BJ (cell line): Measurements from ENCODE around the gene CDC14B. TPM values are rescaled to one million over a fixed set of nuclear protein-coding genes. Genes with fewer than 3 reads are reported as not detected.

Source experiments
- CTCF ChIA-PET: fragments of 350-600 bp; formaldehyde crosslinking; extraction: SDS; loops from one replicate; lab custom pipeline; 2021; ENCODE audit warnings: antibody characterized with exemption, inconsistent platforms; lab: Yijun Ruan, JAX
- POLR2A ChIA-PET: fragments of 300-600 bp; sonication (Branson Sonifier 250); formaldehyde crosslinking; extraction: SDS; loops from one replicate; lab custom pipeline; 2021; ENCODE audit warnings: antibody characterized with exemption; lab: Charles Lee
- DNase-seq: peaks from one replicate; pipeline ENCODE4 v3.0.0-alpha.2; 2011; ENCODE audit warnings: low read depth
- H3K27me3 ChIP-seq: 2 replicates; pipeline ENCODE4 v1.6.0; 2011; ENCODE audit warnings: low read length; ENCODE audit not compliant: control insufficient read depth, insufficient read depth
- H3K36me3 ChIP-seq: 2 replicates; pipeline ENCODE4 v1.5.1; 2011; ENCODE audit warnings: low read length; ENCODE audit not compliant: control insufficient read depth, insufficient read depth
- H3K4me3 ChIP-seq: 2 replicates; pipeline ENCODE4 v1.5.1; 2011; ENCODE audit warnings: low read depth, mild to moderate bottlenecking, control low read depth, low read length
- polyA plus RNA-seq: library from polyadenylated mRNA; depleted of rRNA; stranded (reverse); fragments of >200 nt; gene quantifications from 2 replicates; pipeline ENCODE4 v1.2.3, GENCODE V29; 2011
- TF ChIP-seq, protein P1 (sequence below): IDR thresholded peaks from 2 replicates; pipeline ENCODE4 v1.5.1; 2011; ENCODE audit warnings: low read depth, mild to moderate bottlenecking, control low read depth, inconsistent platforms, low read length, moderate library complexity; ENCODE audit not compliant: insufficient read depth

The CDC14B gene
- polyA plus RNA-seq, 1 experiment, result 12.1 TPM

DNA sequence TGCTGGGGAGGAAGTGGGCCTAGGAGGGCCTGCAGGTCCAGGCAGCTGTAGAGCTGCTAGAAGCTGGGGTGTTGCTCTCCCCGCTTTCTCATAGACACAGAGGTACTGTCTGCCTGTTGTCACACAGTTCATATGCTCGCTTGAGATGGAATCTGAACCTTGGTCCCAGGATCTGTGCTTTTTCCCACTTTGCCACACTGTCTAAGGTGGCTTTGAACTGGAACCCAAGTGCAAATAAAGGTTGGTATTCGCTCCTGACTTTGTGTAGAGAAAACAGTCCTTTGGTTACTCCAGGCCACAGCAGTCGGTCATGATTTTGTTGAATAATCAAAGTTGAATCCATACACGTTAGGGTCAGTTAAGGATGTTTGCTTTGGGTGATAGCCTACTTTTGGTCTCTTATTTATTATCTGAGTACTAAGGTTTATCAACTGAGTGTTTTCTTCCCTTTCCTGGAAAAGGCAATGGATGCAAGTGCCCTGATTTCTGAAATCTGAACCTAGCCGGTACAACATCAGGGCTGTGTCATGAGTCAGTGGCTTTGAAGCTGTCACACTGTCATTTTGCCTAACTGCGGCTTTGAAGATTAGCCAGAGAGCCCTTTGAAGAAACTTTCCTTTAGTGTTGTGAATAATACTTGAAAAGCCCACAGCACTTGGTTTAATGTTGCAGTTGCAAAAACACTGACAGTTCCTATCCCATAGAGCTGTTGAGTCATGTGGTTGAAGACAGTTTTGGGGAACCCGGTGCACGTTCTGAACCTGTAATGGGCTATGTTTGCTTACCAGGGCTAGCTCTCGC is 128.4 kb downstream of the CDC14B start:
- Histone ChIP-seq H3K4me3 (no peak overlapping the region), H3K27me3 (no peaks in the 10 kb centered on the region), H3K36me3 (peaks cover 17% of the 10 kb centered on the region)
- ChIA-PET CTCF (no interaction called here), POLR2A (no interaction called here)
- TF ChIP-seq, protein P1, sequence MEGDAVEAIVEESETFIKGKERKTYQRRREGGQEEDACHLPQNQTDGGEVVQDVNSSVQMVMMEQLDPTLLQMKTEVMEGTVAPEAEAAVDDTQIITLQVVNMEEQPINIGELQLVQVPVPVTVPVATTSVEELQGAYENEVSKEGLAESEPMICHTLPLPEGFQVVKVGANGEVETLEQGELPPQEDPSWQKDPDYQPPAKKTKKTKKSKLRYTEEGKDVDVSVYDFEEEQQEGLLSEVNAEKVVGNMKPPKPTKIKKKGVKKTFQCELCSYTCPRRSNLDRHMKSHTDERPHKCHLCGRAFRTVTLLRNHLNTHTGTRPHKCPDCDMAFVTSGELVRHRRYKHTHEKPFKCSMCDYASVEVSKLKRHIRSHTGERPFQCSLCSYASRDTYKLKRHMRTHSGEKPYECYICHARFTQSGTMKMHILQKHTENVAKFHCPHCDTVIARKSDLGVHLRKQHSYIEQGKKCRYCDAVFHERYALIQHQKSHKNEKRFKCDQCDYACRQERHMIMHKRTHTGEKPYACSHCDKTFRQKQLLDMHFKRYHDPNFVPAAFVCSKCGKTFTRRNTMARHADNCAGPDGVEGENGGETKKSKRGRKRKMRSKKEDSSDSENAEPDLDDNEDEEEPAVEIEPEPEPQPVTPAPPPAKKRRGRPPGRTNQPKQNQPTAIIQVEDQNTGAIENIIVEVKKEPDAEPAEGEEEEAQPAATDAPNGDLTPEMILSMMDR, result no peak
- DNase-seq, result no peak

DNA sequence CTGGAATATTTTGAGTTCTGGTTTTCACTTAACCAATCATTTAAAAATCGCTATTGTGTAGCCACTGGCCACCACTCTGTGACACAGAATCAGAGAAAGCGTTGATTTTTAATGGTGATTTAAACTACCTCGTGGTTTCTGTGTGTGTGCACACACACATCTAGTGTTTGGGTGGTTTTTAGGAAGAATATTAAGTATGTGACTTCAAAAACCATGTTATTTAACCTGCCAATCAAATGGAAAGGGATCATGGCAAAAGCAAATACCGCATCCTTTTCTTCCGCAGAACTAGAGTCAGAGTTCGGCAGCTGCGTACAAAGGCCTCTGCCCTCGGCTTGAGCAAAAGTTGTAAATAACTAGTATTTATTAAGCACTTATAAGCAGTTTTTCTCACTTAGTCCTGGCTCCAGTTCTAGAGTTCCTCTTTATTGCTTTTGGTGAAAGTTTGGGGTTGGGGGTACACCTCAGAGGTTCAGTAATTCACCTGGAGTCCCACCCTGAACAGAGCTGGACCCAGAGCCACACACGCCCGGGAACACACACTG is 129.0 kb downstream of the CDC14B start:
- ChIA-PET POLR2A (no interaction called here), CTCF (no interaction called here)
- H3K4me3 ChIP-seq, result no peak overlapping the region
- TF ChIP-seq, protein P1, result no peak
- no peak for DNase-seq
- H3K27me3 ChIP-seq, result no peaks in the 10 kb centered on the region
- peaks cover 17% of the 10 kb centered on the region for H3K36me3 ChIP-seq

DNA sequence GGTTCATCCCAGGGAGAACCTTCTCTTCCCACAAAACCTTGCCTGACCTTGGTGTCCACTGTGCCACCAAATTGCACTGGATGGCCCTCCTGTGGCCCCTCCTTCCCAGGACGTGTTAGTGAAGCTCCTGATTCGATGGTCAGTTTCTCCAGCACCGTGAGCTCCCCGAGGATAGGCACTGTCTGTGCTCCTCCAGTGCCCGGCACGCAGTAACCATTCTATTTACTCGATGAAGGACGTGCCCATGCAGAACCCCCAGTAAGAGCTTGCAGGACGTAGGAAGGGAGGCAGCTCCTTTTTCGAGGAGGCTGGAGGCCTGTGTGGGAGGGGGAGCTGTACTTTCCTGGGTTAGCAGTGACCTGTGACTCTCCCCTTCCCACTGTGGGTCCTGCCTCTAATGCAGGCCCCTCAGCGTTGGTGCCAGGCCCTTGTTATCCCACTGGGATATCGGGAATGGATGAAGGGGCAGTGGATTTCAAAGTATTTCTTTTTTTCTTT is 130.1 kb downstream of the CDC14B start:
- TF ChIP-seq, protein P1, result no peak
- H3K4me3 ChIP-seq, result no peak overlapping the region
- H3K27me3 ChIP-seq, result no peaks in the 10 kb centered on the region
- POLR2A ChIA-PET, result no interaction called here
- no peak for DNase-seq
- peaks cover 17% of the 10 kb centered on the region for H3K36me3 ChIP-seq
- CTCF ChIA-PET, result interaction anchor here (0.8 kb wide), 1 partner anchor 8 kb away, joined by 3 read pairs; no protein-coding TSS in a partner anchor

GRCh38 chr9:96487949-96488348 is 131.7 kb downstream of the CDC14B start:
- ChIA-PET POLR2A (no interaction called here), CTCF (no interaction called here)
- H3K27me3 ChIP-seq, result no peaks in the 10 kb centered on the region
- H3K36me3 ChIP-seq, result peaks cover 16% of the 10 kb centered on the region
- no peak for DNase-seq
- TF ChIP-seq, protein P1, result no peak
- no peak overlapping the region for H3K4me3 ChIP-seq

- CTCF ChIA-PET, result interaction anchor here (1.0 to 1.9 kb wide), 2 partner anchors 8 to 163 kb away, joined by 4 read pairs; no protein-coding TSS in a partner anchor
- Histone ChIP-seq H3K27me3 (no peaks in the 10 kb centered on the region), H3K36me3 (peaks cover 13% of the 10 kb centered on the region), H3K4me3 (no peak overlapping the region)
- POLR2A ChIA-PET, result no interaction called here
- DNase-seq, result no peak
- TF ChIP-seq, protein P1, result no peak
These were observed 132.6 kb downstream of the CDC14B start for GRCh38 chr9:96487029-96487396.
